Measurements from ENCODE around the gene DHFR2.
A peak's percentile ranks its signal among the peaks of the same experiment; 100 is the strongest.

The DHFR2 gene

GRCh38 chr3:94062513-94063404, at the start of gene DHFR2, which contains the start of gene NSUN3 (continued):
- TF ChIP-seq ZNF701 (tag by site-specific recombination; IDR thresholded peaks at IDR 0.05): no peak
- TF ChIP-seq ZNF830 (tag by site-specific recombination; IDR thresholded peaks at IDR 0.05; ENCODE audit: low read depth): no peak
- no peak for TF ChIP-seq PRDM4 (tag by site-specific recombination; IDR thresholded peaks at IDR 0.05)
- peak; percentile 92 for TF ChIP-seq OSR2 (tag by site-specific recombination; IDR thresholded peaks at IDR 0.05)
- 0 out of 2 replicates have a peak, but pooled peaks have one; percentile 37 for TF ChIP-seq ZBTB17 (tag by site-specific recombination; IDR thresholded peaks at IDR 0.05)
- peak; percentile 52 for TF ChIP-seq SETDB1 (IDR thresholded peaks at IDR 0.05; ENCODE audit: insufficient read length, low read length)
- no peak for TF ChIP-seq ZNF394 (tag by site-specific recombination; IDR thresholded peaks at IDR 0.05; ENCODE audit: borderline replicate concordance)
- TF ChIP-seq ZBTB20 (tag by site-specific recombination; IDR thresholded peaks at IDR 0.05): peak; percentile 81
- TF ChIP-seq PRDM10 (tag by site-specific recombination; IDR thresholded peaks at IDR 0.05): peak; percentile 86
- peak; percentile 98 for TF ChIP-seq ZNF341 (tag by site-specific recombination; IDR thresholded peaks at IDR 0.05; ENCODE audit: low read depth)
- no peak for TF ChIP-seq ZNF624 (tag by site-specific recombination; IDR thresholded peaks at IDR 0.05)
- no peak for TF ChIP-seq ZNF664 (tag by site-specific recombination; IDR thresholded peaks at IDR 0.05)
- no peak for TF ChIP-seq BCL11B (tag by site-specific recombination; IDR thresholded peaks at IDR 0.05; ENCODE audit: low read depth)
- TF ChIP-seq INSM2 (tag by site-specific recombination; IDR thresholded peaks at IDR 0.05): 0 out of 2 replicates have a peak, but pooled peaks have one; percentile 25
- TF ChIP-seq ZNF626 (tag by site-specific recombination; IDR thresholded peaks at IDR 0.05): no peak
- TF ChIP-seq SP3 (tag by site-specific recombination; IDR thresholded peaks at IDR 0.05): peak; percentile 20; the same call in 1 of the 2 replicates
- TF ChIP-seq ZNF629 (tag by site-specific recombination; IDR thresholded peaks at IDR 0.05): 0 out of 2 replicates have a peak, but pooled peaks have one; percentile 29
- TF ChIP-seq ZBTB26 (tag by site-specific recombination; optimal IDR thresholded peaks at IDR 0.05): peak; percentile 53
- TF ChIP-seq ZNF658 (tag by site-specific recombination; IDR thresholded peaks at IDR 0.05): no peak
- peak; percentile 90 for TF ChIP-seq SP2 (tag by site-specific recombination; IDR thresholded peaks at IDR 0.05)
- 0 out of 2 replicates have a peak, but pooled peaks have one; percentile 17 for TF ChIP-seq ZNF501 (tag by site-specific recombination; IDR thresholded peaks at IDR 0.05)
- peak; percentile 60 for TF ChIP-seq ZBTB11 (tag by site-specific recombination; conservative IDR thresholded peaks at IDR 0.05; ENCODE audit: low read depth)
- TF ChIP-seq SCRT2 (tag by site-specific recombination; IDR thresholded peaks at IDR 0.05): peak; percentile 77
- TF ChIP-seq ZNF121 (tag by site-specific recombination; IDR thresholded peaks at IDR 0.05): 0 out of 2 replicates have a peak, but pooled peaks have one; percentile 33
- no peak for TF ChIP-seq ZNF560 (tag by site-specific recombination; IDR thresholded peaks at IDR 0.05; ENCODE audit: borderline replicate concordance)

Measured in HEK293 (cell line).